Gastrocnemius medialis (tissue), 4 donors: ENCODE measurements around the gene SLC25A21.

Experiments used
- POLR2A ChIP-seq, 2 donors: fragments of 450-650 bp; IDR thresholded peaks; one replicate each; pipeline ENCODE4 v1.6.1; 2017; ENCODE audit warnings: antibody characterized with exemption in 2 of 2, mild to moderate bottlenecking in 2 of 2, moderate library complexity in 2 of 2
- TF ChIP-seq, protein P1 (sequence below), 5 experiments: fragments of 450-650 bp in 3 of 5; fragments of 200-600 bp in 2 of 5; sonication (generic) in 2 of 5; IDR thresholded peaks in 4 of 5; conservative IDR thresholded peaks in 1 of 5; 1 replicate in 4 of 5; 2 replicates in 1 of 5; pipeline ENCODE4 v1.5.1; 2016 to 2019; ENCODE audit warnings: antibody characterized with exemption in 5 of 5, mild to moderate bottlenecking in 3 of 5, moderate library complexity in 3 of 5

DNA sequence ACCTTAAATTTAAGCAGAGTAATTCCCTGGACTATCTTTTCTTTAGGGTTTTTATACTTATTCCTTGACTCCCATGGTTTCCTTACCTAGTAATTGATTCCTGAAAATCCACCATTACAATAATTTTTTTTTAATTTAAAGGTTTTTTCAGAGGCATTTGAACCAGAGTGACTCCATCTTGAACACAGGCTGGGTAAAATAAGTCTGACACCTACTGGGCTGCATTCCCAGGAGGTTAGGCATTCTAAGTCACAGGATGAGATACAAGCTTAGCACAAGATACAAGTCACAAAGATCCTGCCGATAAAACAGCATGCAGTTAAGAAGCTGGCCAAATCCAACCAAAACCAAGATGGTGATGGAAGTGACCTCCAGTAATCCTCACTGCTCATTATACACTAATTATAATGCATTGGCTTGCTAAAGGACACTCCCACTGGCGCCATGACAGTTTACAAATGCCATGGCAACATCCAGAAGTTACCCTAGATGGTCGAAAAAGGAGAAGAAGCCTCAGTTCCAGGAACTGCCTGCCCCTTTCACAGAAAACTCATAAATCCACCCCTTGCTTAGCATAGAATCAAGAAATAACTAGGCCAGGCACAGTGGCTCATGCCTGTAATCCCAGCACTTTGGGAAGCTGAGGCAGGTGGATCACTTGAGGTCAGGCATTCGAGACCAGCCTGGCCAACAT is 53.6 kb downstream of the SLC25A21 start:
- TF ChIP-seq, protein P1, sequence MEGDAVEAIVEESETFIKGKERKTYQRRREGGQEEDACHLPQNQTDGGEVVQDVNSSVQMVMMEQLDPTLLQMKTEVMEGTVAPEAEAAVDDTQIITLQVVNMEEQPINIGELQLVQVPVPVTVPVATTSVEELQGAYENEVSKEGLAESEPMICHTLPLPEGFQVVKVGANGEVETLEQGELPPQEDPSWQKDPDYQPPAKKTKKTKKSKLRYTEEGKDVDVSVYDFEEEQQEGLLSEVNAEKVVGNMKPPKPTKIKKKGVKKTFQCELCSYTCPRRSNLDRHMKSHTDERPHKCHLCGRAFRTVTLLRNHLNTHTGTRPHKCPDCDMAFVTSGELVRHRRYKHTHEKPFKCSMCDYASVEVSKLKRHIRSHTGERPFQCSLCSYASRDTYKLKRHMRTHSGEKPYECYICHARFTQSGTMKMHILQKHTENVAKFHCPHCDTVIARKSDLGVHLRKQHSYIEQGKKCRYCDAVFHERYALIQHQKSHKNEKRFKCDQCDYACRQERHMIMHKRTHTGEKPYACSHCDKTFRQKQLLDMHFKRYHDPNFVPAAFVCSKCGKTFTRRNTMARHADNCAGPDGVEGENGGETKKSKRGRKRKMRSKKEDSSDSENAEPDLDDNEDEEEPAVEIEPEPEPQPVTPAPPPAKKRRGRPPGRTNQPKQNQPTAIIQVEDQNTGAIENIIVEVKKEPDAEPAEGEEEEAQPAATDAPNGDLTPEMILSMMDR (IDR thresholded peaks at IDR 0.05 in 4 of 5, conservative IDR thresholded peaks at IDR 0.05 in 1 of 5), result no peak
- TF ChIP-seq POLR2A (IDR thresholded peaks at IDR 0.05), result no peak
